Neural progenitor cell (in vitro differentiated cells): ENCODE data around the gene BMP7.

Source experiments
- EZH2 ChIP-seq: fragments of 200-600 bp; sonication (generic); IDR thresholded peaks from 2 replicates; pipeline ENCODE4 v1.6.1; 2017; ENCODE audit warnings: antibody characterized with exemption, mild to moderate bottlenecking, moderate library complexity
- EZH2phosphoT487 ChIP-seq: fragments of 200-600 bp; sonication (generic); IDR thresholded peaks from 2 replicates; pipeline ENCODE4 v1.6.1; 2017; ENCODE audit warnings: antibody characterized with exemption
- TF ChIP-seq, protein P1 (sequence below): fragments of 200-600 bp; sonication (generic); IDR thresholded peaks from 2 replicates; pipeline ENCODE4 v1.5.1; 2017; ENCODE audit warnings: antibody characterized with exemption, mild to moderate bottlenecking

DNA sequence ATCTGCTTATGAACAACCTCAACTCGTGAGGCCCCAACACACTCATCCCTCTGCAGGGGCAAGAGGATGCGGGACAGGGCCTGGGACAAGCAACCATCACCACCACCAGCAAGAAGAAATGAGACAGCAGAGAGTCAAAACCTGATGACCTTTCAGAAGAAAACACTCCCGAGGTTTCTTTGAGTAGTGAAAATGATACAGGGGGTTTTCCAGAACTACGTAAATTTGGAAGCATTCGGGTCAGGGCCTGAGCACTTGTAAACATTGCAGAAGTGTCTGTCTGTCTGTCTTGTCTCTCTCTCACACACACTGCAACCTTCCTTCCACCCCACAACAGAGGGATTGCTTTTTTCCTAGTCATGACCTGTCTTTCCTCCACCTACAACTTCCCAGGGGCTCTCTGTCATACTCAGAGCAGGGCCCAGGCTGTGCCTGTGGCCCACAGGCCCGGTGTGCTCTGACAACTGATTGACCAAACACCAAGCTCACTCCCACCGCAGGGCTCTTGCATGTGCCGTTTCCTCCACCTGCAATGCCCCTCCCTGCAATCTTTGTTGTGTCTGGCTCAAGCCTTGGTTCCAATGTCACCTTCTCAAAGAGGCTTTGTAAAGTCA is 90.9 kb downstream of the BMP7 start:
- TF ChIP-seq, protein P1, sequence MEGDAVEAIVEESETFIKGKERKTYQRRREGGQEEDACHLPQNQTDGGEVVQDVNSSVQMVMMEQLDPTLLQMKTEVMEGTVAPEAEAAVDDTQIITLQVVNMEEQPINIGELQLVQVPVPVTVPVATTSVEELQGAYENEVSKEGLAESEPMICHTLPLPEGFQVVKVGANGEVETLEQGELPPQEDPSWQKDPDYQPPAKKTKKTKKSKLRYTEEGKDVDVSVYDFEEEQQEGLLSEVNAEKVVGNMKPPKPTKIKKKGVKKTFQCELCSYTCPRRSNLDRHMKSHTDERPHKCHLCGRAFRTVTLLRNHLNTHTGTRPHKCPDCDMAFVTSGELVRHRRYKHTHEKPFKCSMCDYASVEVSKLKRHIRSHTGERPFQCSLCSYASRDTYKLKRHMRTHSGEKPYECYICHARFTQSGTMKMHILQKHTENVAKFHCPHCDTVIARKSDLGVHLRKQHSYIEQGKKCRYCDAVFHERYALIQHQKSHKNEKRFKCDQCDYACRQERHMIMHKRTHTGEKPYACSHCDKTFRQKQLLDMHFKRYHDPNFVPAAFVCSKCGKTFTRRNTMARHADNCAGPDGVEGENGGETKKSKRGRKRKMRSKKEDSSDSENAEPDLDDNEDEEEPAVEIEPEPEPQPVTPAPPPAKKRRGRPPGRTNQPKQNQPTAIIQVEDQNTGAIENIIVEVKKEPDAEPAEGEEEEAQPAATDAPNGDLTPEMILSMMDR, result no peak
- no peak for TF ChIP-seq EZH2
- TF ChIP-seq EZH2phosphoT487, result no peak
